Pancreas (tissue), 10 donors: Measurements from ENCODE around the gene G6PC1. TPM values are rescaled to one million over a fixed set of nuclear protein-coding genes. Genes with fewer than 3 reads are reported as not detected.
"Not testable (repeated sequence)": the region's sequence is repeated elsewhere in the genome, so short reads cannot be mapped to it uniquely, and the experiment has no call there.

Experiments used
- ATAC-seq, 4 donors: fragments of 200-7000 bp; cut with Tn5 transposase; one replicate each; pipeline versions ENCODE4 v1.8.0 to v1.9.1; 2020; ENCODE audit warnings: mild to moderate bottlenecking in 4 of 4, moderate library complexity in 4 of 4
- DNase-seq, 6 donors: peaks; one replicate each; pipeline ENCODE4 v3.0.0-alpha.2; 2020
- FAIRE-seq: peaks from 2 replicates; lab custom pipeline; 2012; peaks lifted over from hg19 to GRCh38; lab: Jason Lieb, UNC
- H3K27ac ChIP-seq, 4 donors: fragments of 200-600 bp; sonication (generic); 1 replicate in 3 of 4; 2 replicates in 1 of 4; pipeline versions ENCODE4 v1.5.0 to v1.8.0; 2020
- H3K27me3 ChIP-seq, 4 donors: fragments of 200-600 bp; one replicate each; pipeline ENCODE4 v1.8.0; 2021
- H3K36me3 ChIP-seq, 3 donors: fragments of 200-600 bp; sonication (generic) in 1 of 3; one replicate each; pipeline versions ENCODE4 v1.5.0 to v1.8.0; 2020 to 2021
- H3K4me1 ChIP-seq, 3 donors: fragments of 200-600 bp; one replicate each; pipeline ENCODE4 v1.8.0; 2021
- H3K4me3 ChIP-seq, 4 donors: fragments of 200-600 bp; sonication (generic) in 2 of 4; one replicate each; pipeline versions ENCODE4 v1.5.0 to v1.8.0; 2020 to 2021
- H3K9me3 ChIP-seq, 4 donors: fragments of 200-600 bp; one replicate each; pipeline ENCODE4 v1.8.0; 2021
- CTCF ChIP-seq, 4 donors: fragments of 200-600 bp; sonication (generic) in 3 of 4; IDR thresholded peaks; one replicate each; pipeline versions ENCODE4 v1.5.0 to v1.8.0; 2021; ENCODE audit warnings: antibody characterized with exemption in 4 of 4
- WGBS, 2 donors: extraction: QIAGEN DNeasy Blood & Tissue Kit; methylation state at CpG; one replicate each; pipeline ENCODE4 v1.1.7; 2013; 5-methylcytosine and 5-hydroxymethylcytosine counted together
- intact Hi-C, 3 donors: fragments of 100-400 bp; cut with DNase I; formaldehyde crosslinking; loops; one replicate each; pipeline versions ENCODE4 v1.11.1 to v1.14.2; 2022
- polyA plus RNA-seq, 2 donors: library from polyadenylated mRNA; stranded (reverse); fragments of 200-250 nt; gene quantifications; one replicate each; pipeline ENCODE4 v1.2.3, GENCODE V29; 2013
- total RNA-seq, 6 donors: library from RNA; stranded (reverse); fragmentation: NEBNext Ultra II Directional in 4 of 6; extraction: Animal tissue kit (Norgen Biotek cat#: 25700) in 4 of 6; gene quantifications; one replicate each; pipeline versions ENCODE4 v1.2.1 to v1.2.4, GENCODE V29; 2021 to 2023
- donor health status: healthy with polysubstance abuse.
- donor health status: DM: no; HTN: no; CAD: no; lungs with moderate emphysema.
- donor health status: DM: no; HTN: no; CAD: no.
- donor health status: control.
- donor health status: control.
- donor health status: Bipolar disorder and iron deficiency.
- donor health status: DM: yes; HTN: yes; CAD: no.
- donor health status: DM: no; HTN: no; CAD: no.
- donor health status: DM: no; HTN: no; CAD: no.
- donor health status: DM: yes; HTN: yes; CAD: no.

The G6PC1 gene
- total RNA-seq (under 1 TPM in 4 of 6 donors, not detected in 2; 0.17 to 0.72 (median 0.23) TPM), polyA plus RNA-seq (under 1 TPM; 0.08 to 0.42 TPM)

GRCh38 chr17:42900460-42901331 is at the start of gene G6PC1:
TSS of gene G6PC1 (plus strand) at chr17:42900799. CDS start at chr17:42900877, 78 bp downstream.
- DNase-seq (no peak), FAIRE-seq (no peak), ATAC-seq (no peak)
- Histone ChIP-seq H3K27ac (peak within 1 kb of the TSS; percentile 13 to 96 (median 56)), H3K36me3 (no peaks in the 10 kb centered on the region), H3K4me3 (no peak within 1 kb of the TSS), H3K4me1 (peaks cover 7 to 8% (median 8%) of the 10 kb centered on the region in 3 donors), H3K9me3 (no peaks in the 10 kb centered on the region), H3K27me3 (no peaks in the 10 kb centered on the region)
- no peak for TF ChIP-seq CTCF (IDR thresholded peaks at IDR 0.05)
- intact Hi-C loops: no loop called here
- WGBS, 2 donors: 73% methylated on average over 12 of the region's 12 CpGs

GRCh38 chr17:42850954-42851353 is 49.6 kb upstream of the G6PC1 start, which contains the start of gene AOC3:
TSS of gene AOC3 (plus strand) at chr17:42851199. CDS start at chr17:42851344, 145 bp downstream.
- no peak for FAIRE-seq
- TF ChIP-seq CTCF (IDR thresholded peaks at IDR 0.05): no peak
- H3K36me3 ChIP-seq: no peaks in the 10 kb centered on the region
- H3K27ac ChIP-seq: no peak within 1 kb of the TSS
- no peaks in the 10 kb centered on the region for H3K4me1 ChIP-seq
- H3K9me3 ChIP-seq: no peaks in the 10 kb centered on the region
- no peak within 1 kb of the TSS for H3K4me3 ChIP-seq
- intact Hi-C loops: no loop called here
- no peaks in the 10 kb centered on the region for H3K27me3 ChIP-seq
- WGBS, 2 donors: 37 to 38% methylated on average over 9 of the region's 9 CpGs
- peak in 1 of 6 donors; percentile 53 for DNase-seq
- ATAC-seq: peak; percentile 27 to 52 (median 30)

GRCh38 chr17:42851371-42852240 is 49.0 kb upstream of the G6PC1 start:
- DNase-seq: peak in 1 of 6 donors; percentile 43
- H3K27ac ChIP-seq, intact Hi-C loops, FAIRE-seq, H3K27me3 ChIP-seq, H3K36me3 ChIP-seq, H3K4me1 ChIP-seq, H3K4me3 ChIP-seq, ATAC-seq, H3K9me3 ChIP-seq: not testable (repeated sequence)
- 82 to 88% methylated on average over 19 to 25 of the region's 28 CpGs for WGBS, 2 donors

- H3K4me3 ChIP-seq: no peak overlapping the region
- intact Hi-C loops: no loop called here
- no peak for FAIRE-seq
Observed at GRCh38 chr17:42852351-42852750, 48.2 kb upstream of the G6PC1 start.

More at GRCh38 chr17:42852351-42852750, 48.2 kb upstream of the G6PC1 start:
- no peaks in the 10 kb centered on the region for H3K27me3 ChIP-seq
- no peak for TF ChIP-seq CTCF (IDR thresholded peaks at IDR 0.05)
- no peaks in the 10 kb centered on the region for H3K36me3 ChIP-seq
- ATAC-seq (no peak), DNase-seq (peak in 1 of 6 donors; percentile 34)
- WGBS, 2 donors: 83 to 84% methylated on average over 15 of the region's 15 CpGs
- no peak overlapping the region for H3K27ac ChIP-seq
- no peaks in the 10 kb centered on the region for H3K4me1 ChIP-seq
- no peaks in the 10 kb centered on the region for H3K9me3 ChIP-seq
